ENCODE measurements around the gene TOPAZ1.

GRCh38 chr3:44323341-44323955 is 81.8 kb downstream of the TOPAZ1 start:
- no peak for TF ChIP-seq USF2 (IDR thresholded peaks at IDR 0.05; ENCODE audit: low read length)
- peak in 2 of 3 experiments; percentile 65 to 67; a peak in 2 of 4 replicates for TF ChIP-seq CTCF (IDR thresholded peaks at IDR 0.05; ENCODE audit: control extremely low read depth in 1 of 3, insufficient read depth in 1 of 3, low read depth in 1 of 3, low read length in 3 of 3)
- TF ChIP-seq YY1 (IDR thresholded peaks at IDR 0.05; ENCODE audit: low read depth, low read length): no peak
- TF ChIP-seq POLR2A (IDR thresholded peaks at IDR 0.05; ENCODE audit: control extremely low read depth in 1 of 2, low read depth in 2 of 2, low read length in 2 of 2): no peak
- TF ChIP-seq NANOG (IDR thresholded peaks at IDR 0.05; ENCODE audit: insufficient read depth, low read depth, low read length, poor library complexity, severe bottlenecking): no peak
- TF ChIP-seq SP1 (IDR thresholded peaks at IDR 0.05; ENCODE audit: low read depth, low read length): no peak
- TF ChIP-seq HDAC6 (IDR thresholded peaks at IDR 0.05; ENCODE audit: low read depth, low read length): no peak
- TF ChIP-seq POLR2AphosphoS5 (IDR thresholded peaks at IDR 0.05; ENCODE audit: low read depth, low read length): no peak
- TF ChIP-seq SIN3A (conservative IDR thresholded peaks at IDR 0.05 in 1 of 2, IDR thresholded peaks at IDR 0.05 in 1 of 2; ENCODE audit: low read depth in 1 of 2, low read length in 2 of 2): no peak
- TF ChIP-seq BCL11A (IDR thresholded peaks at IDR 0.05; ENCODE audit: low read depth in 2 of 2, low read length in 2 of 2): no peak
- no peak for TF ChIP-seq EGR1 (IDR thresholded peaks at IDR 0.05; ENCODE audit: borderline replicate concordance, low read depth, low read length)
- TF ChIP-seq EZH2 (IDR thresholded peaks at IDR 0.05; ENCODE audit: low read depth, low read length, severe bottlenecking): no peak

All from H1 (cell line).